ENCODE data around the gene GBP2. TPM values are rescaled to one million over a fixed set of nuclear protein-coding genes. Genes with fewer than 3 reads are reported as not detected.

GBP2 gene
- polyA plus RNA-seq, 3 donors = 46.1 to 83.9 (median 74.1) TPM

GRCh38 chr1:89167590-89168230 lies 41.8 kb upstream of the GBP2 start:
- Histone ChIP-seq H3K4me1 (ENCODE audit: control insufficient read depth in 1 of 2, insufficient read depth in 2 of 2, low read length in 2 of 2) (peaks cover 3 to 8% of the 10 kb centered on the region in 2 donors), H2AFZ (ENCODE audit: insufficient read depth, low read depth, low read length, poor library complexity, severe bottlenecking) (no peak overlapping the region), H3K27me3 (ENCODE audit: control insufficient read depth in 2 of 2, insufficient read depth in 2 of 2, low read length in 2 of 2) (no peaks in the 10 kb centered on the region), H3K9ac (ENCODE audit: insufficient read depth, low read length, poor library complexity, severe bottlenecking) (no peak overlapping the region), H3K79me2 (ENCODE audit: insufficient read depth, low read length) (no peaks in the 10 kb centered on the region), H4K20me1 (ENCODE audit: insufficient read depth, low read length) (no peaks in the 10 kb centered on the region), H3K9me3 (replicated peaks in 1 of 2; ENCODE audit: control insufficient read depth in 1 of 2, insufficient read depth in 1 of 2, low read length in 2 of 2) (no peaks in the 10 kb centered on the region), H3K4me3 (replicated peaks in 1 of 3; ENCODE audit: low read depth in 2 of 3, low read length in 3 of 3) (no peak overlapping the region), H3K36me3 (replicated peaks in 1 of 2; ENCODE audit: control insufficient read depth in 1 of 2, insufficient read depth in 2 of 2, low read length in 2 of 2) (no peaks in the 10 kb centered on the region), H3K27ac (ENCODE audit: low read depth in 1 of 2, low read length in 2 of 2) (no peak overlapping the region), H3K4me2 (replicated peaks; ENCODE audit: extremely low read depth, low read length, poor library complexity, severe bottlenecking) (no peak overlapping the region)
- intact Hi-C loops (cut with micrococcal nuclease) = no loop called here
- Mint-ChIP-seq H3K4me3 (no peak overlapping the region), H3K4me1 (peaks cover 8% of the 10 kb centered on the region), H3K27ac (no peak overlapping the region), H3K36me3 (no peaks in the 10 kb centered on the region), H3K9me3 (peaks cover 0 to 4% (median 2%) of the 10 kb centered on the region in 7 donors), H3K27me3 (ENCODE audit: low read depth in 3 of 3) (peaks cover 0 to 3% (median 0%) of the 10 kb centered on the region in 3 donors)
- no peak for DNase-seq
- TF ChIP-seq CTCF (IDR thresholded peaks at IDR 0.05) = no peak
- no CpG with 5 or more reads among the region's 2 CpGs for WGBS (ENCODE audit: insufficient coverage)

GRCh38 chr1:89166705-89167104 lies 40.8 kb upstream of the GBP2 start:
- no peak overlapping the region for H3K27ac ChIP-seq (ENCODE audit: low read depth in 1 of 2, low read length in 2 of 2)
- Mint-ChIP-seq H3K27me3 (ENCODE audit: low read depth in 3 of 3) (peaks cover 0 to under 1% (median 0%) of the 10 kb centered on the region in 3 donors), H3K4me1 (peaks cover 9% of the 10 kb centered on the region), H3K27ac (no peak overlapping the region), H3K36me3 (no peaks in the 10 kb centered on the region), H3K4me3 (no peak overlapping the region), H3K9me3 (peaks cover 0 to 5% (median 1%) of the 10 kb centered on the region in 7 donors)
- H3K36me3 ChIP-seq (replicated peaks in 1 of 2; ENCODE audit: control insufficient read depth in 1 of 2, insufficient read depth in 2 of 2, low read length in 2 of 2) = no peaks in the 10 kb centered on the region
- no peak for TF ChIP-seq CTCF (IDR thresholded peaks at IDR 0.05)
- no peaks in the 10 kb centered on the region for H3K27me3 ChIP-seq (ENCODE audit: control insufficient read depth in 2 of 2, insufficient read depth in 2 of 2, low read length in 2 of 2)
- H3K9me3 ChIP-seq (replicated peaks in 1 of 2; ENCODE audit: control insufficient read depth in 1 of 2, insufficient read depth in 1 of 2, low read length in 2 of 2) = no peaks in the 10 kb centered on the region
- no peak overlapping the region for H3K4me3 ChIP-seq (replicated peaks in 1 of 3; ENCODE audit: low read depth in 2 of 3, low read length in 3 of 3)
- intact Hi-C loops (cut with micrococcal nuclease) = no loop called here
- no peak overlapping the region for H3K9ac ChIP-seq (ENCODE audit: insufficient read depth, low read length, poor library complexity, severe bottlenecking)
- DNase-seq = no peak
- H4K20me1 ChIP-seq (ENCODE audit: insufficient read depth, low read length) = no peaks in the 10 kb centered on the region
- no peak overlapping the region for H3K4me2 ChIP-seq (replicated peaks; ENCODE audit: extremely low read depth, low read length, poor library complexity, severe bottlenecking)
- no peaks in the 10 kb centered on the region for H3K79me2 ChIP-seq (ENCODE audit: insufficient read depth, low read length)
- peaks cover 3 to 8% of the 10 kb centered on the region in 2 donors for H3K4me1 ChIP-seq (ENCODE audit: control insufficient read depth in 1 of 2, insufficient read depth in 2 of 2, low read length in 2 of 2)
- H2AFZ ChIP-seq (ENCODE audit: insufficient read depth, low read depth, low read length, poor library complexity, severe bottlenecking) = no peak overlapping the region
- no CpG with 5 or more reads among the region's 1 CpG for WGBS (ENCODE audit: insufficient coverage)
